Endodermal cell (in vitro differentiated cells): ENCODE results near the gene OTUD1. TPM values are rescaled to one million over a fixed set of nuclear protein-coding genes. Genes with fewer than 3 reads are reported as not detected.

Experiments used
- DNase-seq: peaks from one replicate; pipeline ENCODE4 v3.0.0-alpha.2; 2017
- H3K27ac ChIP-seq: 2 replicates; pipeline ENCODE4 v1.5.1; 2013; ENCODE audit warnings: mild to moderate bottlenecking, low read depth, low read length, moderate library complexity
- H3K27me3 ChIP-seq: 2 replicates; pipeline ENCODE4 v1.6.1; 2013; ENCODE audit warnings: mild to moderate bottlenecking, low read length, moderate library complexity; ENCODE audit not compliant: insufficient read depth, control insufficient read depth, poor library complexity, severe bottlenecking
- H3K36me3 ChIP-seq: 2 replicates; pipeline ENCODE4 v1.7.0; 2013; ENCODE audit warnings: mild to moderate bottlenecking, low read length, moderate library complexity; ENCODE audit not compliant: control insufficient read depth, insufficient read depth
- H3K4me1 ChIP-seq: one replicate; pipeline ENCODE4 v1.7.0; 2013; ENCODE audit warnings: low read length; ENCODE audit not compliant: control insufficient read depth, insufficient read depth
- H3K4me3 ChIP-seq: 2 replicates; pipeline ENCODE4 v1.5.1; 2013; ENCODE audit warnings: mild to moderate bottlenecking, low read length, moderate library complexity
- H3K9ac ChIP-seq: 2 replicates; pipeline ENCODE4 v1.6.1; 2013; ENCODE audit warnings: mild to moderate bottlenecking, low read length, moderate library complexity; ENCODE audit not compliant: poor library complexity, severe bottlenecking; ENCODE audit errors: extremely low read depth
- H3K9me3 ChIP-seq: 2 replicates; pipeline ENCODE4 v1.6.1; 2013; ENCODE audit warnings: mild to moderate bottlenecking, low read length, moderate library complexity; ENCODE audit not compliant: control insufficient read depth
- H3K27ac Mint-ChIP-seq: 2 replicates; pipeline ENCODE4 v1.8.0; 2020; ENCODE audit warnings: mixed read lengths
- H3K27me3 Mint-ChIP-seq: 2 replicates; pipeline ENCODE4 v1.8.0; 2021; ENCODE audit warnings: mild to moderate bottlenecking, mixed read lengths; ENCODE audit not compliant: insufficient read depth
- H3K36me3 Mint-ChIP-seq: 2 replicates; pipeline ENCODE4 v1.8.0; 2020; ENCODE audit warnings: low read depth, mixed read lengths
- H3K4me1 Mint-ChIP-seq: 2 replicates; pipeline ENCODE4 v1.8.0; 2020; ENCODE audit warnings: mixed read lengths
- H3K4me3 Mint-ChIP-seq: 2 replicates; pipeline ENCODE4 v1.8.0; 2020; ENCODE audit warnings: mild to moderate bottlenecking, moderate library complexity, mixed read lengths
- H3K9me3 Mint-ChIP-seq: 2 replicates; pipeline ENCODE4 v1.8.0; 2020; ENCODE audit warnings: mild to moderate bottlenecking, mixed read lengths
- CTCF ChIP-seq: fragments of 200-600 bp; sonication (generic); conservative IDR thresholded peaks from 2 replicates; pipeline ENCODE4 v1.5.0; 2021; ENCODE audit warnings: antibody characterized with exemption, mild to moderate bottlenecking
- WGBS, 2 experiments: methylation state at CpG; one replicate each; pipeline versions ENCODE4 v1.1.5 to v1.1.7; 2013; ENCODE audit warnings: missing lambda C conversion rate in 2 of 2, mixed read lengths in 1 of 2; ENCODE audit not compliant: insufficient coverage in 1 of 2, insufficient read length in 1 of 2; 5-methylcytosine and 5-hydroxymethylcytosine counted together
- total RNA-seq, 2 donors: library from RNA; stranded (reverse); fragmentation: NEBNext Ultra II Directional in 1 of 2; extraction: Animal tissue kit (Norgen Biotek cat#: 25700) in 1 of 2; gene quantifications; 2 replicates in 1 of 2; 3 replicates in 1 of 2; pipeline ENCODE4 v1.2.1, GENCODE V29; 2021

OTUD1 gene
- total RNA-seq, 2 donors from 2014 or later: 8.7 to 12.4 TPM

DNA sequence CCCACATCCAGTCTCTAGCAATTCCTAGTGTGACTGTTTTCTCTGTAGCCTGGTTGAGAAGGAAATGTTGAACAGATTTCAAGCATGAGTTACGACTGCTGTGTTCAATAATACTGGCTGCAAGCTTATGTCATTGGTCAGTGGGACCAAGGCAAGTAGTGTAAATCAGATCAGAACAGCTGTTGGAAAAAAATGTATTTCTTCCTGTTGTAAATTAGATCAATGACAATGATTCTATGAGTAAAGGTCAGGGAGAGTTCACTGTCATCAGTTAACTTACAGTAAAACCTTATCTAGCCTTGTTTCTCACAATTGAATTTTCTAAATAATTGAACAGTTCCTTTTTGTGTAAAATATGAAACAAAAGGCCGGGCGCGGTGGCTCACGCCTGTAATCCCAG is 6.7 kb downstream of the OTUD1 start:
- no peak overlapping the region for H3K27ac ChIP-seq
- H3K4me1 ChIP-seq: no peaks in the 10 kb centered on the region
- DNase-seq: no peak
- no peaks in the 10 kb centered on the region for H3K9me3 Mint-ChIP-seq
- H3K4me3 Mint-ChIP-seq: no peak overlapping the region
- WGBS, 2 experiments: 97 to 100% methylated on average over 2 to 5 of the region's 5 CpGs
- H3K27ac Mint-ChIP-seq: no peak overlapping the region
- H3K4me3 ChIP-seq: no peak overlapping the region
- H3K36me3 ChIP-seq: no peaks in the 10 kb centered on the region
- H3K9me3 ChIP-seq: no peaks in the 10 kb centered on the region
- TF ChIP-seq CTCF: no peak
- H3K9ac ChIP-seq: no peak overlapping the region
- H3K36me3 Mint-ChIP-seq: peaks cover 2% of the 10 kb centered on the region
- no peaks in the 10 kb centered on the region for H3K27me3 Mint-ChIP-seq
- H3K27me3 ChIP-seq: no peaks in the 10 kb centered on the region
- peaks cover 21% of the 10 kb centered on the region for H3K4me1 Mint-ChIP-seq

- H3K4me1 ChIP-seq: no peaks in the 10 kb centered on the region
- no peaks in the 10 kb centered on the region for H3K27me3 ChIP-seq
- H3K27me3 Mint-ChIP-seq: no peaks in the 10 kb centered on the region
- no peaks in the 10 kb centered on the region for H3K36me3 ChIP-seq
- no peak overlapping the region for H3K4me3 ChIP-seq
- no peak overlapping the region for H3K27ac Mint-ChIP-seq
- no peak overlapping the region for H3K27ac ChIP-seq
- no peak for TF ChIP-seq CTCF
- no peaks in the 10 kb centered on the region for H3K4me1 Mint-ChIP-seq
- H3K9me3 Mint-ChIP-seq: no peaks in the 10 kb centered on the region
- no peak for DNase-seq
- peaks cover 2% of the 10 kb centered on the region for H3K36me3 Mint-ChIP-seq
- no peak overlapping the region for H3K4me3 Mint-ChIP-seq
- 88 to 100% methylated on average over 1 to 2 of the region's 2 CpGs for WGBS, 2 experiments
- no peak overlapping the region for H3K9ac ChIP-seq
- H3K9me3 ChIP-seq: no peaks in the 10 kb centered on the region
Observed at GRCh38 chr10:23448323-23448722, 9.4 kb downstream of the OTUD1 start.

DNA sequence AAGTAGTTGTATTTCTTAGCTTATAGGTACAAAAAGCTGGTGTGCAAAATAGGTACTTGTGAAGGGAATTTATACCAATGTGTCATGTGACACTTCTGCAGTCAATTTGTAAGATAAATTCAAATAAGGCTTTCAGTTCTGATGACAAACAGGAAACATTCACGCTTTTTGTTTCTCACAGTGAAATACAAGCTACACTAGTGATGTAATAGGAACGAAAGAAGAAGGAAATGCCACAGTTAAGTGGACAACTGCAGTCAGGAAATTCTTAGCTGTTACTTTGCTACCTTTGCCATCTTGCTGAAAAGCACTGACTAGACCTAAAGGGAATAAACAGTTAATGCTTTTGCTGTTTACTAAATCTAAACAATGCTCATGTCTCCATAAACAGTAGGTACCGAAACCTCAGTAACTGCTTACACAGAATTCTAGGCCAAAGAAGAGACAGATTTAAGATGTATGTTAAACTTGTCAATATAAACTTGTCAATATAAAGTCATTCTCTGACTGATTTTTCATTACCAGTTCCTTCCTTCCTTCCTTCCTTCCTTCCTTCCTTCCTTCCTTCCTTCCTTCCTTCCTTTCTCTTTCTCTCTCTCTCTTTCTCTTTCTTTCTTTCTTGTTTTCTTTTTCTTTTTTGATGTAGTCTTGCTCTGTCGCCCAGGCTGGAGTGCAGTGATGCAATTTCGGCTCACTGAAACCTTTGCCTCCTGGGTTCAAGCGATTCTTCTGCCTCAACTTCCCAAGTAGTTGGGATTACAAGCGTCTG is 10.1 kb downstream of the OTUD1 start:
- TF ChIP-seq CTCF: no peak
- H3K27ac ChIP-seq: no peak overlapping the region
- H3K4me3 ChIP-seq: no peak overlapping the region
- H3K36me3 ChIP-seq: no peaks in the 10 kb centered on the region
- no peak overlapping the region for H3K27ac Mint-ChIP-seq
- no peak overlapping the region for H3K9ac ChIP-seq
- no peaks in the 10 kb centered on the region for H3K9me3 ChIP-seq
- no peaks in the 10 kb centered on the region for H3K27me3 ChIP-seq
- WGBS, 2 experiments: 93 to 100% methylated on average over 5 to 7 of the region's 7 CpGs
- H3K27me3 Mint-ChIP-seq: no peaks in the 10 kb centered on the region
- no peak overlapping the region for H3K4me3 Mint-ChIP-seq
- DNase-seq: no peak
- H3K9me3 Mint-ChIP-seq: no peaks in the 10 kb centered on the region
- H3K36me3 Mint-ChIP-seq: peaks cover 2% of the 10 kb centered on the region
- H3K4me1 Mint-ChIP-seq: no peaks in the 10 kb centered on the region
- no peaks in the 10 kb centered on the region for H3K4me1 ChIP-seq
